ENCODE results near the gene PHACTR3. TPM values are rescaled to one million over a fixed set of nuclear protein-coding genes. Genes with fewer than 3 reads are reported as not detected.

PHACTR3 gene
- total RNA-seq, 1 donor from 2014 or later: 6.9 TPM

GRCh38 chr20:59698598-59698997, 94.3 kb downstream of the PHACTR3 start:
- no peak for DNase-seq

- no peak for DNase-seq
Observed at GRCh38 chr20:59701236-59701635, 96.9 kb downstream of the PHACTR3 start.

GRCh38 chr20:59703046-59703445, 98.7 kb downstream of the PHACTR3 start:
- DNase-seq: no peak

GRCh38 chr20:59705651-59706399, 101.5 kb downstream of the PHACTR3 start:
- no peak for DNase-seq

- DNase-seq: no peak
Observed at GRCh38 chr20:59706400-59706693, 102.0 kb downstream of the PHACTR3 start.

GRCh38 chr20:59708326-59708725, 104.0 kb downstream of the PHACTR3 start:
- no peak for DNase-seq

- DNase-seq: no peak
Observed at GRCh38 chr20:59709636-59710035, 105.3 kb downstream of the PHACTR3 start.

- DNase-seq: no peak
Observed at GRCh38 chr20:59718071-59718470, 113.7 kb downstream of the PHACTR3 start.

GRCh38 chr20:59718751-59719150, 114.4 kb downstream of the PHACTR3 start:
- DNase-seq: peak; percentile 74

- DNase-seq: no peak
Observed at GRCh38 chr20:59720013-59720412, 115.7 kb downstream of the PHACTR3 start.

- DNase-seq: no peak
Observed at GRCh38 chr20:59721386-59721785, 117.0 kb downstream of the PHACTR3 start.

GRCh38 chr20:59723108-59723500, 118.8 kb downstream of the PHACTR3 start:
- DNase-seq: no peak

- no peak for DNase-seq
Observed at GRCh38 chr20:59723607-59724456, 119.5 kb downstream of the PHACTR3 start.

- DNase-seq: no peak
Observed at GRCh38 chr20:59724457-59725366, 120.4 kb downstream of the PHACTR3 start.

- DNase-seq: no peak
Observed at GRCh38 chr20:59725476-59726280, 121.3 kb downstream of the PHACTR3 start.

- no peak for DNase-seq
Observed at GRCh38 chr20:59726281-59726595, 121.9 kb downstream of the PHACTR3 start.

- DNase-seq: no peak
Observed at GRCh38 chr20:59728722-59729430, 124.5 kb downstream of the PHACTR3 start.

GRCh38 chr20:59729506-59729905, 125.2 kb downstream of the PHACTR3 start:
- DNase-seq: no peak

- DNase-seq: no peak
Observed at GRCh38 chr20:59730722-59731121, 126.4 kb downstream of the PHACTR3 start.

- peak; percentile 86 for DNase-seq
Observed at GRCh38 chr20:59731376-59731775, 127.0 kb downstream of the PHACTR3 start.

GRCh38 chr20:59733351-59733750, 129.0 kb downstream of the PHACTR3 start:
- no peak for DNase-seq
